Smooth muscle cell (in vitro differentiated cells): ENCODE data around the gene PELI2. TPM values are rescaled to one million over a fixed set of nuclear protein-coding genes. Genes with fewer than 3 reads are reported as not detected.

Source experiments
- DNase-seq: peaks from one replicate; lab custom pipeline; 2025; ENCODE audit not compliant: unreplicated experiment; lab: John Stamatoyannopoulos, UW
- H2AFZ ChIP-seq: fragments of 200-600 bp; sonication (generic); 2 replicates; pipeline ENCODE4 v1.6.0; 2016; ENCODE audit warnings: antibody characterized with exemption, low read depth, mild to moderate bottlenecking
- H3F3A ChIP-seq: fragments of 200-600 bp; sonication (generic); 2 replicates; pipeline ENCODE4 v1.6.0; 2017; ENCODE audit warnings: antibody characterized with exemption, low read depth
- H3K27ac ChIP-seq: fragments of 200-600 bp; sonication (generic); 2 replicates; pipeline ENCODE4 v1.5.1; 2016; ENCODE audit warnings: low read depth, mild to moderate bottlenecking
- H3K27me3 ChIP-seq: fragments of 200-600 bp; sonication (generic); 2 replicates; pipeline ENCODE4 v1.6.1; 2016; ENCODE audit warnings: low read depth, mild to moderate bottlenecking
- H3K36me3 ChIP-seq: fragments of 200-600 bp; sonication (generic); 2 replicates; pipeline ENCODE4 v1.5.1; 2016; ENCODE audit warnings: low read depth
- H3K4me1 ChIP-seq: fragments of 200-600 bp; sonication (generic); 2 replicates; pipeline ENCODE4 v1.5.1; 2016; ENCODE audit warnings: low read depth
- H3K4me2 ChIP-seq: fragments of 200-600 bp; sonication (generic); 2 replicates; pipeline ENCODE4 v1.6.0; 2016; ENCODE audit warnings: mild to moderate bottlenecking
- H3K4me3 ChIP-seq: fragments of 200-600 bp; sonication (generic); 2 replicates; pipeline ENCODE4 v1.5.1; 2016; ENCODE audit warnings: mild to moderate bottlenecking
- H3K79me2 ChIP-seq: fragments of 200-600 bp; sonication (generic); 2 replicates; pipeline ENCODE4 v1.6.0; 2016; ENCODE audit warnings: low read depth, mild to moderate bottlenecking
- H3K9ac ChIP-seq: fragments of 200-600 bp; sonication (generic); 2 replicates; pipeline ENCODE4 v1.6.0; 2016; ENCODE audit warnings: low read depth
- H3K9me3 ChIP-seq: fragments of 200-600 bp; sonication (generic); replicated peaks from 2 replicates; pipeline ENCODE4 v1.5.1; 2016; ENCODE audit warnings: low read depth
- H4K20me1 ChIP-seq: fragments of 200-600 bp; sonication (generic); 2 replicates; pipeline ENCODE4 v1.6.0; 2016; ENCODE audit warnings: low read depth
- CTCF ChIP-seq: fragments of 200-600 bp; sonication (generic); IDR thresholded peaks from 2 replicates; pipeline ENCODE4 v1.5.1; 2017; ENCODE audit warnings: borderline replicate concordance, mild to moderate bottlenecking, antibody characterized with exemption; ENCODE audit not compliant: insufficient read depth, poor library complexity, severe bottlenecking
- WGBS: methylation state at CpG from one replicate; pipeline ENCODE4 v1.1.7; 2016; ENCODE audit warnings: low lambda C conversion rate; 5-methylcytosine and 5-hydroxymethylcytosine counted together
- polyA plus RNA-seq: library from polyadenylated mRNA; unstranded; fragments of >200 nt; fragmentation: Nextera tagmentation; extraction: Ambion mirVana; gene quantifications from 2 replicates; pipeline ENCODE4 v1.2.1, GENCODE V29; 2016
- total RNA-seq: library from RNA; depleted of rRNA; stranded (reverse); fragments of >200 nt; gene quantifications from 2 replicates; pipeline ENCODE4 v1.2.3, GENCODE V29; 2014

PELI2 gene
- total and polyA plus RNA-seq, 2 experiments from 2014 or later, result 4.6 to 9.1 TPM

GRCh38 chr14:56237398-56237797 is 119.2 kb downstream of the PELI2 start:
- Histone ChIP-seq H3K79me2 (no peaks in the 10 kb centered on the region), H3K9ac (no peak overlapping the region), H3K27ac (no peak overlapping the region), H3K9me3 (no peaks in the 10 kb centered on the region), H3K4me2 (no peak overlapping the region), H3K27me3 (no peaks in the 10 kb centered on the region), H2AFZ (no peak overlapping the region), H3K4me3 (no peak overlapping the region), H3F3A (no peaks in the 10 kb centered on the region), H3K36me3 (no peaks in the 10 kb centered on the region), H3K4me1 (no peaks in the 10 kb centered on the region), H4K20me1 (no peaks in the 10 kb centered on the region)
- 44% methylated on average over 2 of the region's 2 CpGs for WGBS
- DNase-seq, result no peak
- TF ChIP-seq CTCF, result no peak

- H3K9ac ChIP-seq, result no peak overlapping the region
- no peak for DNase-seq
- H3K27ac ChIP-seq, result no peak overlapping the region
- no peak overlapping the region for H3K4me3 ChIP-seq
- 85% methylated on average over 6 of the region's 6 CpGs for WGBS
- H4K20me1 ChIP-seq, result no peaks in the 10 kb centered on the region
- no peaks in the 10 kb centered on the region for H3K4me1 ChIP-seq
- no peaks in the 10 kb centered on the region for H3K27me3 ChIP-seq
- H3F3A ChIP-seq, result no peaks in the 10 kb centered on the region
- no peak for TF ChIP-seq CTCF
- H3K4me2 ChIP-seq, result no peak overlapping the region
- H2AFZ ChIP-seq, result no peak overlapping the region
- H3K36me3 ChIP-seq, result no peaks in the 10 kb centered on the region
- no peaks in the 10 kb centered on the region for H3K9me3 ChIP-seq
- H3K79me2 ChIP-seq, result no peaks in the 10 kb centered on the region
Observed at GRCh38 chr14:56241461-56241860, 123.2 kb downstream of the PELI2 start.

GRCh38 chr14:56243110-56243509 is 124.9 kb downstream of the PELI2 start:
- Histone ChIP-seq H3K4me3 (no peak overlapping the region), H3K79me2 (no peaks in the 10 kb centered on the region), H3K27ac (no peak overlapping the region), H3K27me3 (no peaks in the 10 kb centered on the region), H3K9me3 (no peaks in the 10 kb centered on the region), H2AFZ (no peak overlapping the region), H3K9ac (no peak overlapping the region), H4K20me1 (no peaks in the 10 kb centered on the region), H3K36me3 (no peaks in the 10 kb centered on the region), H3K4me2 (no peak overlapping the region), H3K4me1 (no peaks in the 10 kb centered on the region), H3F3A (no peaks in the 10 kb centered on the region)
- no peak for TF ChIP-seq CTCF
- no peak for DNase-seq
- 75% methylated on average over 2 of the region's 2 CpGs for WGBS

- Histone ChIP-seq H3K9ac (no peak overlapping the region), H3K4me2 (no peak overlapping the region), H2AFZ (no peak overlapping the region), H3K4me3 (no peak overlapping the region), H3K36me3 (no peaks in the 10 kb centered on the region), H3K27ac (no peak overlapping the region), H4K20me1 (no peaks in the 10 kb centered on the region), H3K9me3 (no peaks in the 10 kb centered on the region), H3K4me1 (no peaks in the 10 kb centered on the region), H3F3A (no peaks in the 10 kb centered on the region), H3K27me3 (no peaks in the 10 kb centered on the region), H3K79me2 (no peaks in the 10 kb centered on the region)
- no peak for TF ChIP-seq CTCF
- 56% methylated on average over 5 of the region's 5 CpGs for WGBS
- DNase-seq, result no peak
Observed at GRCh38 chr14:56244138-56244789, 126.1 kb downstream of the PELI2 start.
